Astrocyte of the cerebellum (primary cell): ENCODE measurements around the gene CSPG5.

ENCODE experiments used
- DNase-seq: peaks from one replicate; pipeline ENCODE4 v3.0.0-alpha.2; 2011; ENCODE audit warnings: low read depth
- H3K4me3 ChIP-seq: 2 replicates; pipeline ENCODE4 v1.5.1; 2011; ENCODE audit warnings: mild to moderate bottlenecking, low read depth, low read length, moderate library complexity
- in situ Hi-C: cut with HindIII; loops from 2 replicates; pipeline ENCODE4 v1.10.0; 2017; ENCODE audit warnings: low sequenced_read_pairs
- TF ChIP-seq, protein P1 (sequence below): IDR thresholded peaks from 2 replicates; pipeline ENCODE4 v1.5.1; 2012; ENCODE audit warnings: low read length, low read depth, moderate library complexity, mild to moderate bottlenecking; ENCODE audit errors: missing control alignments

Gene CSPG5

DNA sequence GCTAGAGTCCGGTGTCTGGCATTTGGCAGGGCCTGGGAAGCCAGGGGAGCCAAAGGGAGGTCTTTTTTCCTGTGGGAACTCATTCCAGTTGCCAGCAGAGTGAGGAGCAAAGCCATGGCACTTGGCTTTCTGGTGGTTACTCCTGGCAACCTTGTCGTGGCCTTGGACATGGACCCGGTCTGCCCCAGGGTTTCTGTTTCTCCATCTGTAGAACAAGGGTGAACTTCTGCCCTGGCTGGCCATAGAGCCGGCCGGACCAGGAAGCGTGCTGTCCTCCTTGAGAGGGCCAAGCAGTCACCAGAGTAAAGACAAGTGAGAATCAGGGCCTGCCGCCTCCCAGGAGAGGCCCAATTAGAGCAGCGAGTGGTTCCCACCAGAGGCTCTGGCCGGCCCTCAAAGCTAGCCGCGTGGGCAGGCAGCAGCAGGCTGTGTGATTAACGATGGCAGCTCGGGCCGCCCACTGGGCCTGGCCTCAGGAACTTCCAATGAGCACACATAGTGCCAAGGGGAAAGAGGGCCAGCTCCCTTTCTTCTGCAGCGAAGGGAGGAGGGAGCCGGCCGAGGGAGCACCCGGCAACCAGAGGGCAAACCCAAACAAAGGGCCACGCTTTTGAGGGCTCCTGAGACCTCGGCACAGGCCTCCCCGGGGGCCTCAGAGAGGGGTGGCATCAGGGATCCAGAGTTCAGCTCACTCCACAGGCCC is 36.0 kb downstream of the CSPG5 start:
- H3K4me3 ChIP-seq, result no peak overlapping the region
- in situ Hi-C loops, result loop anchor here (10.0 kb wide), 1 partner anchor 52 kb away; no protein-coding TSS in a partner anchor
- TF ChIP-seq, protein P1, sequence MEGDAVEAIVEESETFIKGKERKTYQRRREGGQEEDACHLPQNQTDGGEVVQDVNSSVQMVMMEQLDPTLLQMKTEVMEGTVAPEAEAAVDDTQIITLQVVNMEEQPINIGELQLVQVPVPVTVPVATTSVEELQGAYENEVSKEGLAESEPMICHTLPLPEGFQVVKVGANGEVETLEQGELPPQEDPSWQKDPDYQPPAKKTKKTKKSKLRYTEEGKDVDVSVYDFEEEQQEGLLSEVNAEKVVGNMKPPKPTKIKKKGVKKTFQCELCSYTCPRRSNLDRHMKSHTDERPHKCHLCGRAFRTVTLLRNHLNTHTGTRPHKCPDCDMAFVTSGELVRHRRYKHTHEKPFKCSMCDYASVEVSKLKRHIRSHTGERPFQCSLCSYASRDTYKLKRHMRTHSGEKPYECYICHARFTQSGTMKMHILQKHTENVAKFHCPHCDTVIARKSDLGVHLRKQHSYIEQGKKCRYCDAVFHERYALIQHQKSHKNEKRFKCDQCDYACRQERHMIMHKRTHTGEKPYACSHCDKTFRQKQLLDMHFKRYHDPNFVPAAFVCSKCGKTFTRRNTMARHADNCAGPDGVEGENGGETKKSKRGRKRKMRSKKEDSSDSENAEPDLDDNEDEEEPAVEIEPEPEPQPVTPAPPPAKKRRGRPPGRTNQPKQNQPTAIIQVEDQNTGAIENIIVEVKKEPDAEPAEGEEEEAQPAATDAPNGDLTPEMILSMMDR, result no peak
- peak; percentile 4 for DNase-seq

DNA sequence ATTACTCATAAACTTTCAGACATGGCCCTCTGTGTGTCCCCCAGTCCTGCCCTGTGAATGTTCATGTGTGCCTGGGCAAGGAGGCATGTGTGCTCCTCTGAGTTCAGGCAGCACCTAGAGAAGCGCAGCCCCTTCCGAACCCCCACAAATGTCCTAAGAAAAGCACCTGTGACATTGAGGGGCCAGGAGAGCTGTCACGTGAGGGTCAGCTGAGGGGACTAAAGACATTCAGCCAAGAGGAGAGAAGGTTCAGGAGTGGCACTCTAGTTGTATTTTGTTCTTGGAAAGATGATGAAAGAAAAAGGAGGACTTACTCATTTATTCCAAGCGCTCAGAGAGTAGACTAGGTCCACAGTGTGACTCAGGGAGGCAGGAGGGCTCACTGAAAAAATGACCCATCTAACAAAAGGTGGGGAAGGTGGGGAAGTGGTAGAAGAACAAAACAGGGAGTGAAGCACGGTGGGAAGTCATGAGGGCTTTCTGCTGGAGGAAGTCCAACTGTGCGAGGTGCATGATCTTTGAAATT is 37.0 kb downstream of the CSPG5 start:
- TF ChIP-seq, protein P1, result no peak
- no peak overlapping the region for H3K4me3 ChIP-seq
- in situ Hi-C loops, result loop anchor here (10.0 kb wide), 1 partner anchor 53 kb away; no protein-coding TSS in a partner anchor
- DNase-seq, result no peak

DNA sequence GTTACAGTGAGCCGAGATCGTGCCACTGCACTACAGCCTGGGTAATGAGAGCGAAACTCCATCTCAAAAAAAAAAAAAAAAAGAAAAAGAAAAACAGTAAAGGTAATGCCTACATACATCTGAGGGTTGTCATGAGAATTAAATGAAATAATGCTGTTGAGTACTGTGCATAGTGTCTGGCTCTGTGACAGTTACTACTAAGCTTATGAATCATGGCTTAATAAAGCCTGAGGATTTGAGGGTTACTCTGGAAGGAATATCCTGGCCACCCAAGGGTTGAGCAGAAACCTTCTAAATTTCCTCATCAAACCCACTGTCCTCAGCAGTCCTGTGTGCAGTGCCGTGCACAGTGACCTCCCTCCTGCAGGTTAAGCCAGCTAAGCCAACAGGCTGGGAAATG is 38.4 kb downstream of the CSPG5 start:
- no peak overlapping the region for H3K4me3 ChIP-seq
- TF ChIP-seq, protein P1, result no peak
- in situ Hi-C loops, result loop anchor here (10.0 kb wide), 1 partner anchor 55 kb away; no protein-coding TSS in a partner anchor
- DNase-seq, result no peak

DNA sequence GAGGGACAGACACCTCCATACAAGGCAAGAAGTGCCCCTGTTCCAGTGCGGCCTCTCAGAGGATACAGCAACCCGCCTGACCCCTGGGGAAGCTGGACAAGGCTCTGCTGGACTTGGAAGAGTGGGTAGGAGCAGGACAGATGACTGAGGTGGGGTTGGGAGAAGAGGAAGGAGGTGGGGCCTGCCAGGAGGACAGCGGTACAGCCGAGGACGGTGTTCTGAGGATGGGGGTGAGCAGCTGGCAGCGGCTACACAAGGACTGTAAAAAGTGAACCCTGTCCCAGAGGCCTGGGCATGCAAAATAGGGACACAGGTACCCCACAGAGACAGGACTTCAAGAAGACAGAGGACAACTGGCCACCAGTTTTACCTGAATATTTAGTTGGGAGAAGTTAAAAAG is 41.7 kb downstream of the CSPG5 start:
- in situ Hi-C loops, result no loop called here
- no peak overlapping the region for H3K4me3 ChIP-seq
- TF ChIP-seq, protein P1, result no peak
- DNase-seq, result no peak

DNA sequence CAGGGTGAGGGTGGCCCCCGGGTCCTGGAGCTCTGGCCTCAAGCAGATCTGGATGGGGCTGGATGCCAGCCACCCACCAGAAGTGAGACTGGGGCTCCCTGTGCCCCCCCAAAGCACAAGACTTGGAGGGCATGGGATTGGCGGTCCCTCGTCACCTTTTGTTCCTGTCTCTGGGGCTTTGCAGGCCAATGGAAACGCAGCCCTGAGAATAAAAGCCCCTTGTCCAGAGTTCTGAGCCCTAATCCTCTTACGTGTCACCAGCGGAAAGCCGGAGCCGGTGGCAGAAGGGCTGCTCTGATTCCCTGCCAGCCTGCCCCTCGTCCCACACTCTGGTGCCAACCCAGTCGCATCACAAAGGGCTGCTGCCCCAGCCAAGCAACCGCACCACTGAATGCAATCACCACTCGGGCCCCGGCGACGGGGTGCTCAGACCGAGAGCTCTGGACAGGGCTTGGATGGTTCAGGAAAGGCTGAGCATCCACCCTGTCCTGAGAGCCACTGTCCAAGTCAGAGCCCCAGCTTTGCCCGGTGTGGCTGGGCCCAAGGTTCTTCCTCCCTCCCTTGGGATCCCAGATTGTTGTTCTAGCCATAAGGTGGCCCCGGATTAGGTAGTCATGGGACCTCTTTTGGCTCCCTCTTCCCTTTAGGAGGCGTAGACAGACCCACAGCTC is 42.3 kb downstream of the CSPG5 start:
- no peak for DNase-seq
- no peak overlapping the region for H3K4me3 ChIP-seq
- in situ Hi-C loops, result no loop called here
- TF ChIP-seq, protein P1, result no peak

DNA sequence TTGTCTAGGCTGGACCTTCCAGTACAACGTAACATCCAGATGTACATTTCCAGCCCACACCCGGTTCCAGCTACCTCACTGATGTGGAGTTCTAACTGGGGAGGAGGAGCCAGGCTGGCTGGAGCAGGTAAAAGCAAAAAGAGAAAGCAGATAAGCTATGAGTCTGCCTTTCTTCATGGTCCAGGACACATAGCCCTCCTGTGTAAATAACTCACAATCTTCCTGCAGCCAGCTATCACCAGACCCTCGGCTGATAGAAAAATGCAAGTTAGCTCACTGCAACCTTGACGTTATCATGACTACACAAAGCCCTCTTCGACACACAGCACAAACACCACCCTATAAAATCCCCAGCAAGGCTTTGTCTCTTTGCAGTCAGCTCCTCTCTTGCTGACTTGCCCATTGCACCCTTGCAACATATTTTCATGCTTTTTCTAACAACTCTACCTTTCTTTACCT is 44.6 kb downstream of the CSPG5 start:
- TF ChIP-seq, protein P1, result no peak
- in situ Hi-C loops, result no loop called here
- DNase-seq, result no peak
- no peak overlapping the region for H3K4me3 ChIP-seq
